ENCODE results near the gene SMIM26.
"Not testable (repeated sequence)": the region's sequence is repeated elsewhere in the genome, so short reads cannot be mapped to it uniquely, and the experiment has no call there.

SMIM26 gene

GRCh38 chr20:18566892-18567738 is at the start of gene SMIM26:
TSS of gene SMIM26 (plus strand) at chr20:18567432. CDS start at chr20:18567479, 47 bp downstream.
- no peak for TF ChIP-seq CTCF (IDR thresholded peaks at IDR 0.05; ENCODE audit: low read depth, low read length, poor library complexity, severe bottlenecking)
- TF ChIP-seq EZH2phosphoT487 (IDR thresholded peaks at IDR 0.05; ENCODE audit: borderline replicate concordance, low read length): no peak
- H3F3A ChIP-seq (ENCODE audit: control insufficient read depth, insufficient read depth): peaks cover 3% of the 10 kb centered on the region; the same call in 1 of the 2 replicates
- no peaks in the 10 kb centered on the region for H3K9me3 ChIP-seq (ENCODE audit: control insufficient read depth, insufficient read depth, low read length)
- H3K4me2 ChIP-seq (ENCODE audit: low read length): peak within 1 kb of the TSS; percentile 98
- no peaks in the 10 kb centered on the region for H4K20me1 ChIP-seq (ENCODE audit: control insufficient read depth, insufficient read depth, low read depth, low read length)
- H3K36me3 ChIP-seq (ENCODE audit: control insufficient read depth, low read length): peaks cover 35% of the 10 kb centered on the region
- peak within 1 kb of the TSS; percentile 44 for H3K27ac ChIP-seq (ENCODE audit: low read depth, low read length)
- H3K9me2 ChIP-seq (replicated peaks; ENCODE audit: control insufficient read depth, low read length): no peaks in the 10 kb centered on the region
- H3K4me1 ChIP-seq (ENCODE audit: control insufficient read depth, low read length): peaks cover 17% of the 10 kb centered on the region
- H3K27me3 ChIP-seq (ENCODE audit: control insufficient read depth, low read length): no peaks in the 10 kb centered on the region
- peak within 1 kb of the TSS; percentile 90 for H3K4me3 ChIP-seq (ENCODE audit: low read length)
- peaks cover 36% of the 10 kb centered on the region for H3K79me2 ChIP-seq (ENCODE audit: control insufficient read depth, low read length)

- H3K27me3 ChIP-seq (ENCODE audit: control insufficient read depth, low read length); H3K4me3 ChIP-seq (ENCODE audit: low read length); H3K79me2 ChIP-seq (ENCODE audit: control insufficient read depth, low read length); H3F3A ChIP-seq (ENCODE audit: control insufficient read depth, insufficient read depth); H3K4me2 ChIP-seq (ENCODE audit: low read length); H3K4me1 ChIP-seq (ENCODE audit: control insufficient read depth, low read length); H3K9me2 ChIP-seq (replicated peaks; ENCODE audit: control insufficient read depth, low read length); H3K27ac ChIP-seq (ENCODE audit: low read depth, low read length); H3K9me3 ChIP-seq (ENCODE audit: control insufficient read depth, insufficient read depth, low read length); H4K20me1 ChIP-seq (ENCODE audit: control insufficient read depth, insufficient read depth, low read depth, low read length): not testable (repeated sequence)
- peaks cover 28% of the 10 kb centered on the region for H3K36me3 ChIP-seq (ENCODE audit: control insufficient read depth, low read length)
Observed at GRCh38 chr20:18522066-18522465, 45.2 kb upstream of the SMIM26 start.

- Histone ChIP-seq H3K9me2 (replicated peaks; ENCODE audit: control insufficient read depth, low read length) (no peaks in the 10 kb centered on the region), H3K79me2 (ENCODE audit: control insufficient read depth, low read length) (no peaks in the 10 kb centered on the region), H4K20me1 (ENCODE audit: control insufficient read depth, insufficient read depth, low read depth, low read length) (no peaks in the 10 kb centered on the region), H3K27me3 (ENCODE audit: control insufficient read depth, low read length) (no peaks in the 10 kb centered on the region), H3K4me1 (ENCODE audit: control insufficient read depth, low read length) (no peaks in the 10 kb centered on the region), H3F3A (ENCODE audit: control insufficient read depth, insufficient read depth) (no peaks in the 10 kb centered on the region), H3K4me2 (ENCODE audit: low read length) (no peak overlapping the region), H3K4me3 (ENCODE audit: low read length) (no peak overlapping the region), H3K36me3 (ENCODE audit: control insufficient read depth, low read length) (peaks cover 38% of the 10 kb centered on the region), H3K27ac (ENCODE audit: low read depth, low read length) (no peak overlapping the region), H3K9me3 (ENCODE audit: control insufficient read depth, insufficient read depth, low read length) (no peaks in the 10 kb centered on the region)
- no peak for TF ChIP-seq CTCF (IDR thresholded peaks at IDR 0.05; ENCODE audit: low read depth, low read length, poor library complexity, severe bottlenecking)
- TF ChIP-seq EZH2phosphoT487 (IDR thresholded peaks at IDR 0.05; ENCODE audit: borderline replicate concordance, low read length): no peak
Observed at GRCh38 chr20:18523066-18523465, 44.2 kb upstream of the SMIM26 start.

- no peak for TF ChIP-seq EZH2phosphoT487 (IDR thresholded peaks at IDR 0.05; ENCODE audit: borderline replicate concordance, low read length)
- TF ChIP-seq CTCF (IDR thresholded peaks at IDR 0.05; ENCODE audit: low read depth, low read length, poor library complexity, severe bottlenecking): no peak
- Histone ChIP-seq H3K4me3 (ENCODE audit: low read length) (no peak overlapping the region), H3K4me1 (ENCODE audit: control insufficient read depth, low read length) (no peaks in the 10 kb centered on the region), H3F3A (ENCODE audit: control insufficient read depth, insufficient read depth) (no peaks in the 10 kb centered on the region), H3K4me2 (ENCODE audit: low read length) (no peak overlapping the region), H3K79me2 (ENCODE audit: control insufficient read depth, low read length) (no peaks in the 10 kb centered on the region), H4K20me1 (ENCODE audit: control insufficient read depth, insufficient read depth, low read depth, low read length) (no peaks in the 10 kb centered on the region), H3K27ac (ENCODE audit: low read depth, low read length) (no peak overlapping the region), H3K36me3 (ENCODE audit: control insufficient read depth, low read length) (peaks cover 54% of the 10 kb centered on the region), H3K9me3 (ENCODE audit: control insufficient read depth, insufficient read depth, low read length) (no peaks in the 10 kb centered on the region), H3K9me2 (replicated peaks; ENCODE audit: control insufficient read depth, low read length) (no peaks in the 10 kb centered on the region), H3K27me3 (ENCODE audit: control insufficient read depth, low read length) (no peaks in the 10 kb centered on the region)
Observed at GRCh38 chr20:18524646-18525045, 42.6 kb upstream of the SMIM26 start.

GRCh38 chr20:18526761-18527160 is 40.5 kb upstream of the SMIM26 start:
- not testable (repeated sequence) for H4K20me1 ChIP-seq (ENCODE audit: control insufficient read depth, insufficient read depth, low read depth, low read length); H3K9me3 ChIP-seq (ENCODE audit: control insufficient read depth, insufficient read depth, low read length); H3K79me2 ChIP-seq (ENCODE audit: control insufficient read depth, low read length); H3K27ac ChIP-seq (ENCODE audit: low read depth, low read length); H3F3A ChIP-seq (ENCODE audit: control insufficient read depth, insufficient read depth); H3K27me3 ChIP-seq (ENCODE audit: control insufficient read depth, low read length); H3K9me2 ChIP-seq (replicated peaks; ENCODE audit: control insufficient read depth, low read length); H3K4me3 ChIP-seq (ENCODE audit: low read length); H3K4me2 ChIP-seq (ENCODE audit: low read length); H3K4me1 ChIP-seq (ENCODE audit: control insufficient read depth, low read length)
- H3K36me3 ChIP-seq (ENCODE audit: control insufficient read depth, low read length): peaks cover 70% of the 10 kb centered on the region

All from DOHH2 (cell line).